Neural crest cell (in vitro differentiated cells): ENCODE results near the gene TOMM7. TPM values are rescaled to one million over a fixed set of nuclear protein-coding genes. Genes with fewer than 3 reads are reported as not detected.

ENCODE experiments used
- DNase-seq: peaks from one replicate; pipeline ENCODE4 v3.0.0; 2021; ENCODE audit warnings: low read depth, mixed read lengths, low spot score
- H3K27ac Mint-ChIP-seq: one replicate; pipeline ENCODE4 v1.8.0; 2021; ENCODE audit warnings: mild to moderate bottlenecking, mixed read lengths; ENCODE audit not compliant: unreplicated experiment
- H3K27me3 Mint-ChIP-seq: 2 replicates; pipeline ENCODE4 v1.8.0; 2021; ENCODE audit warnings: low read depth, mild to moderate bottlenecking, mixed read lengths
- H3K36me3 Mint-ChIP-seq: 2 replicates; pipeline ENCODE4 v1.8.0; 2021; ENCODE audit warnings: low read depth, mild to moderate bottlenecking, mixed read lengths
- H3K4me1 Mint-ChIP-seq: 2 replicates; pipeline ENCODE4 v1.8.0; 2021; ENCODE audit warnings: mixed read lengths
- H3K4me3 Mint-ChIP-seq: one replicate; pipeline ENCODE4 v1.8.0; 2021; ENCODE audit warnings: mild to moderate bottlenecking, mixed read lengths
- H3K9me3 Mint-ChIP-seq: 2 replicates; pipeline ENCODE4 v1.8.0; 2021; ENCODE audit warnings: mixed read lengths
- total RNA-seq: library from RNA; stranded (reverse); gene quantifications from 2 replicates; pipeline ENCODE4 v1.2.1, GENCODE V29; 2021
- TF ChIP-seq, protein P1 (sequence below): fragments of 200-600 bp; sonication (generic); conservative IDR thresholded peaks from 2 replicates; pipeline ENCODE4 v1.5.0; 2021; ENCODE audit warnings: antibody characterized with exemption, mild to moderate bottlenecking

Gene TOMM7
- total RNA-seq, 1 donor from 2014 or later = 179 TPM

GRCh38 chr7:22819476-22819875 lies 3.2 kb downstream of the TOMM7 start:
- no peak for DNase-seq
- H3K27ac Mint-ChIP-seq = no peak overlapping the region
- peaks cover 7% of the 10 kb centered on the region for H3K27me3 Mint-ChIP-seq
- TF ChIP-seq, protein P1, sequence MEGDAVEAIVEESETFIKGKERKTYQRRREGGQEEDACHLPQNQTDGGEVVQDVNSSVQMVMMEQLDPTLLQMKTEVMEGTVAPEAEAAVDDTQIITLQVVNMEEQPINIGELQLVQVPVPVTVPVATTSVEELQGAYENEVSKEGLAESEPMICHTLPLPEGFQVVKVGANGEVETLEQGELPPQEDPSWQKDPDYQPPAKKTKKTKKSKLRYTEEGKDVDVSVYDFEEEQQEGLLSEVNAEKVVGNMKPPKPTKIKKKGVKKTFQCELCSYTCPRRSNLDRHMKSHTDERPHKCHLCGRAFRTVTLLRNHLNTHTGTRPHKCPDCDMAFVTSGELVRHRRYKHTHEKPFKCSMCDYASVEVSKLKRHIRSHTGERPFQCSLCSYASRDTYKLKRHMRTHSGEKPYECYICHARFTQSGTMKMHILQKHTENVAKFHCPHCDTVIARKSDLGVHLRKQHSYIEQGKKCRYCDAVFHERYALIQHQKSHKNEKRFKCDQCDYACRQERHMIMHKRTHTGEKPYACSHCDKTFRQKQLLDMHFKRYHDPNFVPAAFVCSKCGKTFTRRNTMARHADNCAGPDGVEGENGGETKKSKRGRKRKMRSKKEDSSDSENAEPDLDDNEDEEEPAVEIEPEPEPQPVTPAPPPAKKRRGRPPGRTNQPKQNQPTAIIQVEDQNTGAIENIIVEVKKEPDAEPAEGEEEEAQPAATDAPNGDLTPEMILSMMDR = no peak
- H3K4me1 Mint-ChIP-seq = peaks cover 26% of the 10 kb centered on the region
- peaks cover 3% of the 10 kb centered on the region for H3K36me3 Mint-ChIP-seq
- H3K9me3 Mint-ChIP-seq = no peaks in the 10 kb centered on the region
- peak overlapping the region; percentile 99 for H3K4me3 Mint-ChIP-seq

GRCh38 chr7:22814261-22815208 lies 8.1 kb downstream of the TOMM7 start:
- H3K36me3 Mint-ChIP-seq = peaks cover 6% of the 10 kb centered on the region
- no peaks in the 10 kb centered on the region for H3K9me3 Mint-ChIP-seq
- peaks cover 4% of the 10 kb centered on the region for H3K4me1 Mint-ChIP-seq
- H3K27ac Mint-ChIP-seq = no peak overlapping the region
- TF ChIP-seq, protein P1 = no peak
- no peak overlapping the region for H3K4me3 Mint-ChIP-seq
- no peak for DNase-seq
- no peaks in the 10 kb centered on the region for H3K27me3 Mint-ChIP-seq

GRCh38 chr7:22812353-22812752 lies 10.3 kb downstream of the TOMM7 start:
- peaks cover 6% of the 10 kb centered on the region for H3K36me3 Mint-ChIP-seq
- H3K4me1 Mint-ChIP-seq = peaks cover 4% of the 10 kb centered on the region
- TF ChIP-seq, protein P1 = no peak
- no peak overlapping the region for H3K4me3 Mint-ChIP-seq
- H3K9me3 Mint-ChIP-seq = no peaks in the 10 kb centered on the region
- H3K27ac Mint-ChIP-seq = no peak overlapping the region
- no peaks in the 10 kb centered on the region for H3K27me3 Mint-ChIP-seq
- DNase-seq = no peak

DNA sequence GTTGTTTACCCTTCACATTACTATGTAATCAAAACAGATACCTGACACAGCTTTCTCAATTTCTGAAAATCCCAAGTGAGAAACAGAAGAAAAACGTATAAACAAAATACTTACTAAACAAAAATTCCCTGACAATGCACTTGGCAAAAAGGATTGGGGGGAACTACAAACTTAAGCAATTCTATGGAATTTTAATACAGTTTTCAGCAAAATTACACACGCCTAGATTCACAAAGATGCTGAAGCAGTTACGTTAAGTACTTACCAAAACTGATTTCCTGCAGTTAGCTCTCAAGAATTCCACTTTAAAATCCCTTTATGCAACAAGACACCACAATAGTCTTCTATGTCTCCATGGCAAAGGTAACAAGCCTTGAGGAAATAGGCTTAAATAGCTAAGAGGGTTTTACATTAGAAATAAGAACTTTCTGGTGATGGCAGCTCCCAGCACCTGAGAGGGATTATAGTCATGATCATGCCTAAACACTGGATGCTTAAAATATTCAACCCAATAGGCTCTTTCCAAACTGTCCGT lies 10.8 kb downstream of the TOMM7 start:
- Mint-ChIP-seq H3K4me1 (peaks cover 4% of the 10 kb centered on the region), H3K27ac (no peak overlapping the region), H3K4me3 (no peak overlapping the region), H3K9me3 (no peaks in the 10 kb centered on the region), H3K36me3 (peaks cover 6% of the 10 kb centered on the region), H3K27me3 (no peaks in the 10 kb centered on the region)
- DNase-seq = no peak
- TF ChIP-seq, protein P1 = no peak

DNA sequence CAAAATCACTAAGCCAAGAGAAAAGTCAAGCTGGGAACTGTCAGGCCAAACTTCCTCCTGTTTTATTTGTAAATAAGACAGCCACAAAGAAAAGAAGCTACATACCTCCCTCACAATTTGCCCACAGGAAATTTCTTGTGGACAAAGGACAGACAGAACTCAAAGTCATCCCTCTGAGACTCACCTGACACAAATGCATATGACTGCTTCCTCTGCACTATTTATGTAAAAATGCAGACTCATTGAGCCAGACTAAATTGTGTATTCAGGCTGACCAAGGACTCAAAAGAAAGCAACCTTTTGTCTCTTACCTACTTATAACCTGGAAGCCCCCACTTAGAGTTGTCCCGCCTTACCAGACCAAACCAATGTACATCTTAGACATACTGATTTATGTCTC lies 11.8 kb downstream of the TOMM7 start:
- Mint-ChIP-seq H3K27ac (no peak overlapping the region), H3K36me3 (peaks cover 6% of the 10 kb centered on the region), H3K9me3 (no peaks in the 10 kb centered on the region), H3K4me3 (no peak overlapping the region), H3K4me1 (peaks cover 4% of the 10 kb centered on the region), H3K27me3 (no peaks in the 10 kb centered on the region)
- TF ChIP-seq, protein P1 = no peak
- no peak for DNase-seq
